CD4-positive, alpha-beta T cell (primary cell): Measurements from ENCODE around the gene PROSER3. TPM values are rescaled to one million over a fixed set of nuclear protein-coding genes. Genes with fewer than 3 reads are reported as not detected.
"Not testable (repeated sequence)": the region's sequence is repeated elsewhere in the genome, so short reads cannot be mapped to it uniquely, and the experiment has no call there.

Source experiments
- ATAC-seq: fragments of 200-7000 bp; cut with Tn5 transposase; one replicate; pipeline ENCODE4 v1.10.0; 2022; ENCODE audit warnings: mild to moderate bottlenecking; ENCODE audit not compliant: poor library complexity
- CTCF ChIA-PET: fragments of 350-600 bp; sonication (Branson Sonifier 250); formaldehyde crosslinking; loops from one replicate; lab custom pipeline; 2021; ENCODE audit warnings: antibody characterized with exemption, inconsistent platforms; lab: Charles Lee
- POLR2A ChIA-PET: fragments of 350-600 bp; sonication (Branson Sonifier 250); formaldehyde crosslinking; loops from one replicate; lab custom pipeline; 2021; ENCODE audit warnings: antibody characterized with exemption, inconsistent platforms; lab: Charles Lee
- DNase-seq, 14 experiments: peaks; one replicate each; pipeline ENCODE4 v3.0.0-alpha.2; 2013 to 2020; ENCODE audit warnings: mixed read lengths in 2 of 14
- H3K27ac ChIP-seq, 2 donors: one replicate each; pipeline versions ENCODE4 v1.5.1 to v1.7.0; 2013; ENCODE audit warnings: low read length in 2 of 2, low read depth in 1 of 2, mild to moderate bottlenecking in 1 of 2
- H3K27me3 ChIP-seq, 2 experiments: 1 replicate in 1 of 2; 2 replicates in 1 of 2; pipeline versions ENCODE4 v1.6.1 to v1.7.0; 2013; ENCODE audit warnings: low read length in 2 of 2, control low read depth in 1 of 2, mild to moderate bottlenecking in 1 of 2, moderate library complexity in 1 of 2; ENCODE audit not compliant: insufficient read depth in 2 of 2, control insufficient read depth in 1 of 2
- H3K36me3 ChIP-seq: one replicate; pipeline ENCODE4 v1.6.1; 2013; ENCODE audit warnings: low read length, control low read depth; ENCODE audit not compliant: insufficient read depth
- H3K4me1 ChIP-seq: one replicate; pipeline ENCODE4 v1.6.1; 2013; ENCODE audit warnings: low read length, control low read depth; ENCODE audit not compliant: insufficient read depth
- H3K4me3 ChIP-seq: one replicate; pipeline ENCODE4 v1.5.1; 2013; ENCODE audit warnings: mild to moderate bottlenecking, low read length, moderate library complexity
- H3K9me3 ChIP-seq, 2 experiments: 1 replicate in 1 of 2; 2 replicates in 1 of 2; pipeline versions ENCODE4 v1.6.1 to v1.7.0; 2013; ENCODE audit warnings: low read length in 2 of 2, mild to moderate bottlenecking in 2 of 2, control low read depth in 1 of 2, moderate library complexity in 1 of 2; ENCODE audit not compliant: control insufficient read depth in 1 of 2, insufficient read depth in 1 of 2
- H3K27ac Mint-ChIP-seq: one replicate; pipeline ENCODE4 v1.8.0; 2020; ENCODE audit warnings: mixed read lengths
- H3K27me3 Mint-ChIP-seq: one replicate; pipeline ENCODE4 v1.8.0; 2021; ENCODE audit warnings: mixed read lengths
- H3K36me3 Mint-ChIP-seq: one replicate; pipeline ENCODE4 v1.8.0; 2021; ENCODE audit warnings: low read depth, mixed read lengths
- H3K4me1 Mint-ChIP-seq: one replicate; pipeline ENCODE4 v1.8.0; 2021; ENCODE audit warnings: low read depth, mixed read lengths
- H3K4me3 Mint-ChIP-seq: one replicate; pipeline ENCODE4 v1.8.0; 2020; ENCODE audit warnings: mild to moderate bottlenecking, mixed read lengths
- H3K9me3 Mint-ChIP-seq: one replicate; pipeline ENCODE4 v1.8.0; 2020; ENCODE audit warnings: mixed read lengths
- intact Hi-C, 2 experiments: fragments of 100-400 bp; cut with DNase I in 1 of 2; cut with micrococcal nuclease in 1 of 2; formaldehyde crosslinking; loops; one replicate each; pipeline versions ENCODE4 v1.15.1 to v1.9.0; 2023 to 2025; cut with DNase I, micrococcal nuclease
- total RNA-seq, 174 experiments: library from RNA in 2 of 174; stranded (reverse) in 2 of 174; gene quantifications; one replicate each; pipeline ENCODE4 v1.2.3 and lab custom pipeline; 2021 to 2026
- TF ChIP-seq, protein P1 (sequence below): fragments of 200-600 bp; IDR thresholded peaks from one replicate; pipeline ENCODE4 v1.8.0; 2022; ENCODE audit warnings: antibody characterized with exemption, mild to moderate bottlenecking

PROSER3 gene
- total RNA-seq, 2 experiments from 2014 or later: 19.4 to 22.6 TPM

- ATAC-seq: no peak
- no peaks in the 10 kb centered on the region for H3K27me3 ChIP-seq
- no peaks in the 10 kb centered on the region for H3K27me3 Mint-ChIP-seq
- no peaks in the 10 kb centered on the region for H3K9me3 ChIP-seq
- no peaks in the 10 kb centered on the region for H3K9me3 Mint-ChIP-seq
- H3K36me3 Mint-ChIP-seq: peaks cover 87% of the 10 kb centered on the region
- ChIA-PET CTCF (no interaction called here), POLR2A (no interaction called here)
- H3K36me3 ChIP-seq: peaks cover 88% of the 10 kb centered on the region
- H3K4me1 ChIP-seq: peaks cover 13% of the 10 kb centered on the region
- TF ChIP-seq, protein P1, sequence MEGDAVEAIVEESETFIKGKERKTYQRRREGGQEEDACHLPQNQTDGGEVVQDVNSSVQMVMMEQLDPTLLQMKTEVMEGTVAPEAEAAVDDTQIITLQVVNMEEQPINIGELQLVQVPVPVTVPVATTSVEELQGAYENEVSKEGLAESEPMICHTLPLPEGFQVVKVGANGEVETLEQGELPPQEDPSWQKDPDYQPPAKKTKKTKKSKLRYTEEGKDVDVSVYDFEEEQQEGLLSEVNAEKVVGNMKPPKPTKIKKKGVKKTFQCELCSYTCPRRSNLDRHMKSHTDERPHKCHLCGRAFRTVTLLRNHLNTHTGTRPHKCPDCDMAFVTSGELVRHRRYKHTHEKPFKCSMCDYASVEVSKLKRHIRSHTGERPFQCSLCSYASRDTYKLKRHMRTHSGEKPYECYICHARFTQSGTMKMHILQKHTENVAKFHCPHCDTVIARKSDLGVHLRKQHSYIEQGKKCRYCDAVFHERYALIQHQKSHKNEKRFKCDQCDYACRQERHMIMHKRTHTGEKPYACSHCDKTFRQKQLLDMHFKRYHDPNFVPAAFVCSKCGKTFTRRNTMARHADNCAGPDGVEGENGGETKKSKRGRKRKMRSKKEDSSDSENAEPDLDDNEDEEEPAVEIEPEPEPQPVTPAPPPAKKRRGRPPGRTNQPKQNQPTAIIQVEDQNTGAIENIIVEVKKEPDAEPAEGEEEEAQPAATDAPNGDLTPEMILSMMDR: no peak
- no peak overlapping the region for H3K27ac ChIP-seq
- peaks cover 20% of the 10 kb centered on the region for H3K4me1 Mint-ChIP-seq
- intact Hi-C loops: no loop called here
- no peak for DNase-seq
- no peak overlapping the region for H3K27ac Mint-ChIP-seq
- no peak overlapping the region for H3K4me3 ChIP-seq
- no peak overlapping the region for H3K4me3 Mint-ChIP-seq
These were observed 34.3 kb upstream of the PROSER3 start for GRCh38 chr19:35723671-35724070.

GRCh38 chr19:35724132-35724531, 33.8 kb upstream of the PROSER3 start:
- H3K27me3 Mint-ChIP-seq, H3K27ac ChIP-seq, H3K9me3 ChIP-seq, intact Hi-C loops, H3K4me3 ChIP-seq, H3K4me1 ChIP-seq, DNase-seq, H3K27ac Mint-ChIP-seq, H3K27me3 ChIP-seq, ATAC-seq, H3K9me3 Mint-ChIP-seq, H3K4me3 Mint-ChIP-seq, POLR2A ChIA-PET, CTCF ChIA-PET: not testable (repeated sequence)
- peaks cover 90% of the 10 kb centered on the region for H3K36me3 Mint-ChIP-seq
- H3K36me3 ChIP-seq: peaks cover 93% of the 10 kb centered on the region
- peaks cover 15% of the 10 kb centered on the region for H3K4me1 Mint-ChIP-seq

- no peak overlapping the region for H3K27ac Mint-ChIP-seq
These were observed 33.4 kb upstream of the PROSER3 start for GRCh38 chr19:35724560-35724959.

More at GRCh38 chr19:35724560-35724959, 33.4 kb upstream of the PROSER3 start:
- no peak for DNase-seq
- peaks cover 11% of the 10 kb centered on the region for H3K4me1 Mint-ChIP-seq
- TF ChIP-seq, protein P1: no peak
- ChIA-PET POLR2A (no interaction called here), CTCF (no interaction called here)
- no peak for ATAC-seq
- Histone ChIP-seq H3K27me3 (no peaks in the 10 kb centered on the region), H3K36me3 (peaks cover 96% of the 10 kb centered on the region), H3K4me3 (no peak overlapping the region), H3K27ac (no peak overlapping the region), H3K4me1 (peaks cover 5% of the 10 kb centered on the region), H3K9me3 (no peaks in the 10 kb centered on the region)
- no peak overlapping the region for H3K4me3 Mint-ChIP-seq
- H3K9me3 Mint-ChIP-seq: no peaks in the 10 kb centered on the region
- intact Hi-C loops: no loop called here
- H3K27me3 Mint-ChIP-seq: no peaks in the 10 kb centered on the region
- H3K36me3 Mint-ChIP-seq: peaks cover 90% of the 10 kb centered on the region
